WTC11 (cell line): ENCODE data around the gene COL17A1. TPM values are rescaled to one million over a fixed set of nuclear protein-coding genes. Genes with fewer than 3 reads are reported as not detected.

Experiments used
- ATAC-seq: fragments of 200-7000 bp; cut with Tn5 transposase; 2 replicates; pipeline ENCODE4 v1.10.0; 2021; ENCODE audit warnings: mild to moderate bottlenecking, moderate library complexity
- CTCF ChIA-PET: fragments of 300-600 bp; sonication (Branson Sonifier 250); formaldehyde crosslinking; loops from one replicate; lab custom pipeline; 2021; ENCODE audit warnings: antibody characterized with exemption; lab: Charles Lee
- POLR2A ChIA-PET: fragments of 350-600 bp; sonication (Branson Sonifier 250); formaldehyde crosslinking; loops from one replicate; lab custom pipeline; 2021; ENCODE audit warnings: antibody characterized with exemption; lab: Charles Lee
- DNase-seq: peaks from one replicate; pipeline ENCODE4 v3.0.0; 2021; ENCODE audit warnings: low spot score
- H3K27ac Mint-ChIP-seq: 2 replicates; pipeline ENCODE4 v1.8.0; 2021; ENCODE audit warnings: mixed read lengths
- H3K27me3 Mint-ChIP-seq: 2 replicates; pipeline ENCODE4 v1.8.0; 2021; ENCODE audit warnings: low read depth, mild to moderate bottlenecking, moderate library complexity, mixed read lengths
- H3K36me3 Mint-ChIP-seq: 2 replicates; pipeline ENCODE4 v1.8.0; 2021; ENCODE audit warnings: mixed read lengths
- H3K4me1 Mint-ChIP-seq: 2 replicates; pipeline ENCODE4 v1.8.0; 2022; ENCODE audit warnings: mixed read lengths
- H3K4me3 Mint-ChIP-seq: 2 replicates; pipeline ENCODE4 v1.8.0; 2021; ENCODE audit warnings: mild to moderate bottlenecking, moderate library complexity, mixed read lengths
- H3K9me3 Mint-ChIP-seq: 2 replicates; pipeline ENCODE4 v1.8.0; 2021; ENCODE audit warnings: mixed read lengths
- ESRRA ChIP-seq: sonication (generic); formaldehyde crosslinking; IDR thresholded peaks from 2 replicates; pipeline ENCODE4 v1.8.1; 2022; ENCODE audit warnings: mild to moderate bottlenecking, missing genetic modification reagents, borderline replicate concordance
- FOXK1 ChIP-seq: sonication (generic); formaldehyde crosslinking; IDR thresholded peaks from 2 replicates; pipeline ENCODE4 v1.8.0; 2022; ENCODE audit warnings: mild to moderate bottlenecking, moderate library complexity, missing genetic modification reagents
- HMGA2 ChIP-seq: fragments of 250-450 bp; sonication (Bioruptor Pico); IDR thresholded peaks from 2 replicates; pipeline ENCODE4 v1.4.0; 2021; ENCODE audit warnings: mild to moderate bottlenecking, moderate library complexity
- IRF2 ChIP-seq: sonication (generic); formaldehyde crosslinking; IDR thresholded peaks from 2 replicates; pipeline ENCODE4 v1.8.0; 2022; ENCODE audit warnings: low read depth, missing genetic modification reagents, borderline replicate concordance
- JAZF1 ChIP-seq: fragments of 250-450 bp; sonication (Bioruptor Pico); IDR thresholded peaks from 2 replicates; pipeline ENCODE4 v1.9.0; 2021; ENCODE audit warnings: moderate library complexity, mild to moderate bottlenecking, inconsistent platforms
- SMAD4 ChIP-seq: sonication (generic); formaldehyde crosslinking; IDR thresholded peaks from 2 replicates; pipeline ENCODE4 v1.8.0; 2022; ENCODE audit warnings: mild to moderate bottlenecking, missing genetic modification reagents
- TEAD1 ChIP-seq: sonication (generic); formaldehyde crosslinking; IDR thresholded peaks from 2 replicates; pipeline ENCODE4 v1.8.0; 2022; ENCODE audit warnings: mild to moderate bottlenecking, missing genetic modification reagents
- ZNF219 ChIP-seq: sonication (generic); formaldehyde crosslinking; IDR thresholded peaks from 2 replicates; pipeline ENCODE4 v1.8.0; 2023; ENCODE audit warnings: missing genetic modification reagents, mild to moderate bottlenecking, borderline replicate concordance
- total RNA-seq: library from RNA; stranded (reverse); gene quantifications from 3 replicates; pipeline ENCODE4 v1.2.3, GENCODE V29; 2021
- TF ChIP-seq, protein P1 (sequence below): sonication (generic); formaldehyde crosslinking; IDR thresholded peaks from 2 replicates; pipeline ENCODE4 v1.8.0; 2022; ENCODE audit warnings: mild to moderate bottlenecking, missing genetic modification reagents
- TF ChIP-seq, protein P2 (sequence below): fragments of 250-450 bp; sonication (Bioruptor Pico); IDR thresholded peaks from 2 replicates; pipeline ENCODE4 v1.8.0; 2021; ENCODE audit warnings: mild to moderate bottlenecking
- TF ChIP-seq, protein P3 (sequence below): sonication (generic); formaldehyde crosslinking; IDR thresholded peaks from 2 replicates; pipeline ENCODE4 v1.8.1; 2023; ENCODE audit warnings: mild to moderate bottlenecking, missing genetic modification reagents, moderate library complexity
- TF ChIP-seq, protein P4 (sequence below): sonication (generic); formaldehyde crosslinking; IDR thresholded peaks from 2 replicates; pipeline ENCODE4 v1.8.0; 2023; ENCODE audit warnings: missing genetic modification reagents
- TF ChIP-seq, protein P5 (sequence below): sonication (generic); formaldehyde crosslinking; IDR thresholded peaks from 2 replicates; pipeline ENCODE4 v1.8.0; 2022; ENCODE audit warnings: mild to moderate bottlenecking, missing genetic modification reagents
- TF ChIP-seq, protein P6 (sequence below): sonication (generic); formaldehyde crosslinking; IDR thresholded peaks from 2 replicates; pipeline ENCODE4 v1.8.1; 2023; ENCODE audit warnings: mild to moderate bottlenecking, missing genetic modification reagents, moderate library complexity
- TF ChIP-seq, protein P7 (sequence below): sonication (generic); formaldehyde crosslinking; IDR thresholded peaks from 2 replicates; pipeline ENCODE4 v1.8.1; 2022; ENCODE audit warnings: low read depth, mild to moderate bottlenecking, moderate library complexity, missing genetic modification reagents, borderline replicate concordance

The COL17A1 gene
- total RNA-seq, 1 experiment from 2014 or later = 1.5 TPM

DNA sequence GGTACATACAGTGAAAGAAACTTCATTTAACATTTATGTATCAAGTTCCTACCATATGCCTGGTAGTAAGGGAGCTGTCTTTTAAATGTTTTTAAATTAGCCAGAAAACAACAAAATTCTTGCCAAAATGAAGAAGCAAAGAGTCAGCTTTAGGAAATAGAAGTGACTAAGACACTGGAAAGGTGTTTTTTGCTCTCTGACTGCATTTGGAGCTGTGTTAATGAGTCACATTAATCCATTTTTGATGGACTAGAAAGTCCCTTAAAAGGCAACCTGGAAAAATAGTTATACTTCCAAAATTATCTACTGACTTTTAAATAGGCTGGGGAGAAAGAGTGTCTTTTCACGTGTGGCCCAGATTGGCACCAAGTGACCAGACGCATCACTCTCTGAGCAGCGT lies 3.9 kb upstream of the COL17A1 start:
- ATAC-seq = no peak
- Mint-ChIP-seq H3K9me3 (peaks cover 5% of the 10 kb centered on the region), H3K4me3 (no peak overlapping the region), H3K36me3 (no peaks in the 10 kb centered on the region), H3K27me3 (no peaks in the 10 kb centered on the region), H3K27ac (no peak overlapping the region), H3K4me1 (peaks cover 30% of the 10 kb centered on the region)
- ChIA-PET POLR2A (no interaction called here), CTCF (interaction anchor here (1.5 kb wide), 1 partner anchor 32 kb away, joined by 3 read pairs; the partner anchor contains the start of gene SFR1)
- DNase-seq = no peak
- TF ChIP-seq FOXK1 (CRISPR knock-in tag) (no peak), JAZF1 (CRISPR knock-in tag) (no peak), IRF2 (CRISPR knock-in tag) (no peak), SMAD4 (CRISPR knock-in tag) (no peak), ZNF219 (no peak), ESRRA (CRISPR knock-in tag) (no peak)
- TF ChIP-seq, protein P1, sequence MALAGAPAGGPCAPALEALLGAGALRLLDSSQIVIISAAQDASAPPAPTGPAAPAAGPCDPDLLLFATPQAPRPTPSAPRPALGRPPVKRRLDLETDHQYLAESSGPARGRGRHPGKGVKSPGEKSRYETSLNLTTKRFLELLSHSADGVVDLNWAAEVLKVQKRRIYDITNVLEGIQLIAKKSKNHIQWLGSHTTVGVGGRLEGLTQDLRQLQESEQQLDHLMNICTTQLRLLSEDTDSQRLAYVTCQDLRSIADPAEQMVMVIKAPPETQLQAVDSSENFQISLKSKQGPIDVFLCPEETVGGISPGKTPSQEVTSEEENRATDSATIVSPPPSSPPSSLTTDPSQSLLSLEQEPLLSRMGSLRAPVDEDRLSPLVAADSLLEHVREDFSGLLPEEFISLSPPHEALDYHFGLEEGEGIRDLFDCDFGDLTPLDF (CRISPR knock-in tag) = no peak
- TF ChIP-seq, protein P2, sequence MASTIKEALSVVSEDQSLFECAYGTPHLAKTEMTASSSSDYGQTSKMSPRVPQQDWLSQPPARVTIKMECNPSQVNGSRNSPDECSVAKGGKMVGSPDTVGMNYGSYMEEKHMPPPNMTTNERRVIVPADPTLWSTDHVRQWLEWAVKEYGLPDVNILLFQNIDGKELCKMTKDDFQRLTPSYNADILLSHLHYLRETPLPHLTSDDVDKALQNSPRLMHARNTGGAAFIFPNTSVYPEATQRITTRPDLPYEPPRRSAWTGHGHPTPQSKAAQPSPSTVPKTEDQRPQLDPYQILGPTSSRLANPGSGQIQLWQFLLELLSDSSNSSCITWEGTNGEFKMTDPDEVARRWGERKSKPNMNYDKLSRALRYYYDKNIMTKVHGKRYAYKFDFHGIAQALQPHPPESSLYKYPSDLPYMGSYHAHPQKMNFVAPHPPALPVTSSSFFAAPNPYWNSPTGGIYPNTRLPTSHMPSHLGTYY (CRISPR knock-in tag) = no peak
- TF ChIP-seq, protein P3, sequence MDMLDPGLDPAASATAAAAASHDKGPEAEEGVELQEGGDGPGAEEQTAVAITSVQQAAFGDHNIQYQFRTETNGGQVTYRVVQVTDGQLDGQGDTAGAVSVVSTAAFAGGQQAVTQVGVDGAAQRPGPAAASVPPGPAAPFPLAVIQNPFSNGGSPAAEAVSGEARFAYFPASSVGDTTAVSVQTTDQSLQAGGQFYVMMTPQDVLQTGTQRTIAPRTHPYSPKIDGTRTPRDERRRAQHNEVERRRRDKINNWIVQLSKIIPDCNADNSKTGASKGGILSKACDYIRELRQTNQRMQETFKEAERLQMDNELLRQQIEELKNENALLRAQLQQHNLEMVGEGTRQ (CRISPR knock-in tag) = no peak
- TF ChIP-seq, protein P4, sequence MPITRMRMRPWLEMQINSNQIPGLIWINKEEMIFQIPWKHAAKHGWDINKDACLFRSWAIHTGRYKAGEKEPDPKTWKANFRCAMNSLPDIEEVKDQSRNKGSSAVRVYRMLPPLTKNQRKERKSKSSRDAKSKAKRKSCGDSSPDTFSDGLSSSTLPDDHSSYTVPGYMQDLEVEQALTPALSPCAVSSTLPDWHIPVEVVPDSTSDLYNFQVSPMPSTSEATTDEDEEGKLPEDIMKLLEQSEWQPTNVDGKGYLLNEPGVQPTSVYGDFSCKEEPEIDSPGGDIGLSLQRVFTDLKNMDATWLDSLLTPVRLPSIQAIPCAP = no peak
- TF ChIP-seq, protein P5, sequence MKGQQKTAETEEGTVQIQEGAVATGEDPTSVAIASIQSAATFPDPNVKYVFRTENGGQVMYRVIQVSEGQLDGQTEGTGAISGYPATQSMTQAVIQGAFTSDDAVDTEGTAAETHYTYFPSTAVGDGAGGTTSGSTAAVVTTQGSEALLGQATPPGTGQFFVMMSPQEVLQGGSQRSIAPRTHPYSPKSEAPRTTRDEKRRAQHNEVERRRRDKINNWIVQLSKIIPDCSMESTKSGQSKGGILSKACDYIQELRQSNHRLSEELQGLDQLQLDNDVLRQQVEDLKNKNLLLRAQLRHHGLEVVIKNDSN (CRISPR knock-in tag) = no peak

DNA sequence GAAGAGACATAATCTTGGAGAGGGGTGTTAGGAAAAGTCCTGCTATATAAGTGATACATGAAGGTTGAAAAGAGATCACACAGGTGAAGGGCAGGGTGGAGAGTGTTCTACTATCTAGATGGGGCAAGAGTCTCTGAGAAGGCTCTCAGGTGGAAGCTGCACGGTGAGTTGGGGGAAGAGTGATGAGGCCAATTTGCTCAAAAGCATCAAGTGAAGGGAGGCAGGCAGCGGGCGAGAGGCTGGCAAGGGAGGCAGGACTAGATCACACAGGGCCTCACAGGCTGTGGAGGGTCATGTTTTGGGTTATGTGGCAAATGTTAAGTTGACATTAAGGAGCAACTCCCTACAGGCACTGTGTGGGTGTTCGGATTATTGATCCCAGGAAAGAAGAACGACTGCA lies 2.6 kb upstream of the COL17A1 start:
- POLR2A ChIA-PET = interaction anchor here (0.6 kb wide), 1 partner anchor 33 kb away, joined by 5 read pairs; no protein-coding TSS in a partner anchor
- ATAC-seq = no peak
- Mint-ChIP-seq H3K36me3 (no peaks in the 10 kb centered on the region), H3K4me1 (peaks cover 30% of the 10 kb centered on the region), H3K4me3 (no peak overlapping the region), H3K27me3 (no peaks in the 10 kb centered on the region), H3K9me3 (no peaks in the 10 kb centered on the region), H3K27ac (peak overlapping the region; percentile 5; the same call in 1 of the 2 replicates)
- TF ChIP-seq, protein P6, sequence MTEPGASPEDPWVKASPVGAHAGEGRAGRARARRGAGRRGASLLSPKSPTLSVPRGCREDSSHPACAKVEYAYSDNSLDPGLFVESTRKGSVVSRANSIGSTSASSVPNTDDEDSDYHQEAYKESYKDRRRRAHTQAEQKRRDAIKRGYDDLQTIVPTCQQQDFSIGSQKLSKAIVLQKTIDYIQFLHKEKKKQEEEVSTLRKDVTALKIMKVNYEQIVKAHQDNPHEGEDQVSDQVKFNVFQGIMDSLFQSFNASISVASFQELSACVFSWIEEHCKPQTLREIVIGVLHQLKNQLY (CRISPR knock-in tag) = no peak
- TF ChIP-seq, protein P7, sequence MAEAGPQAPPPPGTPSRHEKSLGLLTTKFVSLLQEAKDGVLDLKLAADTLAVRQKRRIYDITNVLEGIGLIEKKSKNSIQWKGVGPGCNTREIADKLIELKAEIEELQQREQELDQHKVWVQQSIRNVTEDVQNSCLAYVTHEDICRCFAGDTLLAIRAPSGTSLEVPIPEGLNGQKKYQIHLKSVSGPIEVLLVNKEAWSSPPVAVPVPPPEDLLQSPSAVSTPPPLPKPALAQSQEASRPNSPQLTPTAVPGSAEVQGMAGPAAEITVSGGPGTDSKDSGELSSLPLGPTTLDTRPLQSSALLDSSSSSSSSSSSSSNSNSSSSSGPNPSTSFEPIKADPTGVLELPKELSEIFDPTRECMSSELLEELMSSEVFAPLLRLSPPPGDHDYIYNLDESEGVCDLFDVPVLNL (CRISPR knock-in tag) = no peak
- TF ChIP-seq HMGA2 (CRISPR knock-in tag) (no peak), TEAD1 (CRISPR knock-in tag) (no peak)
- CTCF ChIA-PET = no interaction called here
- no peak for DNase-seq
